ENCODE data around the gene TXNDC2.

DNA sequence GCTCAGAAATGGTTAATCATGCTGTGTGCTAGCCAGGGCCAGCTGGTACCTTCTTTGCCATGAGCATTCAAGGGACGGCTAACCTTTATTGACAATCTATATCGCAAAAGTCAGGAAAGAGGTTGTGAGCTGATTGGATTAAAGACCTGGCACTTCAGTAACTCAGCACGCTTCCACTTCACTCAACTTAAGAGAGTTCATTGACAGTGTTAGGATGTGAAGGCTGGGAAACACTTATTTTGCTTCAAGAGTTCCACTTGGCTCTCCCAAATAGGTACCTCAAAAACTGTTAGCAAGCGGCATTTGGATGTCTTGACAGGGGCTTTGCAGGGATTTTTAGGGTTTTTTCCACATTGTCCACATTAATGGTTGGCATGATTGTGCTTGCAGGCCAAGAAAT, 25.1 kb upstream of the TXNDC2 start:
- no peak for TF ChIP-seq EZH2 (IDR thresholded peaks at IDR 0.05)
- TF ChIP-seq POLR2AphosphoS5 (IDR thresholded peaks at IDR 0.05; ENCODE audit: borderline replicate concordance, low read depth, low read length), result no peak
- no peak for TF ChIP-seq FOXP2 (optimal IDR thresholded peaks at IDR 0.05; ENCODE audit: control extremely low read depth, extremely low read length, insufficient read depth)

Data from SK-N-MC (cell line).